ENCODE data around the gene KDM4B. TPM values are rescaled to one million over a fixed set of nuclear protein-coding genes. Genes with fewer than 3 reads are reported as not detected.
A peak's percentile ranks its signal among the peaks of the same experiment; 100 is the strongest.

KDM4B gene
- total RNA-seq, 1 donor from 2014 or later: 30.9 TPM

DNA sequence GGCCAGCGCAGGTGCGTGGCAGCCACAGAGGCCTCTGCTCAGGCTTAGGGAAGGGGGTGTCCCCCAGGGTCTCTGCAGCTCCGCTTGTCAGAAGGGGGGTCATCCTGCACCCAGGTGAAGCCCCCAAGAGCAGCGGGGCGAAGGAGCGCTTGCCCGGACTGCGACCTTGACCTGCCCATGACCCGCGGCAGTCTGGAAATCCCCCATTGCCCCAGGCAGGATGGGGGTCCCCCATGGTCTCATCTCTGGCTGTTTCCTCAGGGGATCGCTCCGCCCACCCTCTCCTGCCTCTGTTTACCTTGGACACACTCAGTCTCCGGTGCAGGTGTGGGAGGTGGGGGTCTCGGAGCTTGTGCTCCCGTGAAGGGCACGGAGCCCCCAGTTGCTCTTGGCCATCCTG is 82.7 kb downstream of the KDM4B start:
- DNase-seq: no peak

DNA sequence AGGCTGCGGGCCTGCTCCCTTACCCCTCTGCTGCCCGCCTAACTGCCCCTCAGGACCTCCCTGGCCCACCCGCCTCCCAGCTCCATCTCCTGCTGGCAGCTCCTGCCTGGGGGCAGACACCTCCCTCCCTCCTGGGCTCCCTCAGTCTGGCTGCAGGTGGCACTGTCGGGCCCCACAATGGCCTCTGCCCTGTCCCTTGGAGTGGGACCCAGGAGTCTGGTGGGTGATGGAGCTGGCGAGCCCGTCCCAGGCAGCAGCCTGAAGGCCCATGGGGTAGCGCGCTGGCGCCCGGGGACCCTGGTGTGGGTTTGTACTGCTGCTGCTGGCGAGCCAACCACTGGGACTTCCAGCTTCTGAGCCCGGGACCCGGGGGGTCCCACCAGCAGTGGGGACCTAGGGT is 83.6 kb downstream of the KDM4B start:
- DNase-seq: no peak

DNA sequence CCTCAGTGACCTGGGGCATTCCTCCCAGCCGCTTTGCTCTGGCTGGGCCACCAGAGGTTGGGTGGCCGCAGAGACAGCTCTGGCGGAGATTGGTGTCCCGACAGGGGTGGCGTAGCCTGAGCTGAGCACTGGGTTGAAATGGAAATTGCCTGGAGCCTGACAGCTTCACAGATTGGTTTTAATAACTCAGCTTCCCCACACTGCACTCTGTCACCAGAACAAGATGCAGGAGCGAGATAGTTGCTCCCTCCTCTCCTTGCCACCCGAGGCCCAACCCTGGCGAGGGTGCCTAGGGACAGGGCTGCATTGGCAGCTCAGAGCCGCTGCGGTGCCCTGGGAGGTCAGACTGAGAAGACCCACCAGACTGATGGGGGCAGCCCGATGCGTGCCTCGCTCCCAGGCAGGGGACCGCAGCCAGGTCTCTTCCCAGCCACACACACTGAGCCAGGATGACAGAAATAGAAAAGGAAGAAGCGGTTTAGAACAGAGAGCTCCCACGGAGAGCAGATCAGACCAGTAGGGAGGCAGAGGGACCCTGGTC is 84.1 kb downstream of the KDM4B start:
- DNase-seq: no peak

DNA sequence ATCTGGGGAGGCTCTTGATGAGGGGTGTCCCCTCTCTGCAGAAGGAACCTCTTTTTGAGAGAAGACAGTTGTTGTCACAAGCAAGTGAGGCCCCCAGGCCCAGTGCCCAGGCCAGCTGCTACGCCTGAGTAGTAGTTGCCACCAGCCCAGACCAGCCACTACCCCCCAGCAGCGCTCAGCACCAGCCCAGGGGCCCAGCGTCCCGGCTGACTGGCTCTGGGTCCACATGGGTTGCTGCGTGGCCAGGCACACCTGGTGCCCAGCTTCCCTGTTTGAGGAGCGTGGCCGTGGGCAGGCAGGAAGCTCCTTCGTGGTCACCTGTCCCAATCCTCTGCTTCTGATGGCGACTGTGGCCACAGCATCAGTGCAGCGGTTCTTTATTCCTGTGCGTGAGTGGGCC is 84.7 kb downstream of the KDM4B start:
- no peak for DNase-seq

DNA sequence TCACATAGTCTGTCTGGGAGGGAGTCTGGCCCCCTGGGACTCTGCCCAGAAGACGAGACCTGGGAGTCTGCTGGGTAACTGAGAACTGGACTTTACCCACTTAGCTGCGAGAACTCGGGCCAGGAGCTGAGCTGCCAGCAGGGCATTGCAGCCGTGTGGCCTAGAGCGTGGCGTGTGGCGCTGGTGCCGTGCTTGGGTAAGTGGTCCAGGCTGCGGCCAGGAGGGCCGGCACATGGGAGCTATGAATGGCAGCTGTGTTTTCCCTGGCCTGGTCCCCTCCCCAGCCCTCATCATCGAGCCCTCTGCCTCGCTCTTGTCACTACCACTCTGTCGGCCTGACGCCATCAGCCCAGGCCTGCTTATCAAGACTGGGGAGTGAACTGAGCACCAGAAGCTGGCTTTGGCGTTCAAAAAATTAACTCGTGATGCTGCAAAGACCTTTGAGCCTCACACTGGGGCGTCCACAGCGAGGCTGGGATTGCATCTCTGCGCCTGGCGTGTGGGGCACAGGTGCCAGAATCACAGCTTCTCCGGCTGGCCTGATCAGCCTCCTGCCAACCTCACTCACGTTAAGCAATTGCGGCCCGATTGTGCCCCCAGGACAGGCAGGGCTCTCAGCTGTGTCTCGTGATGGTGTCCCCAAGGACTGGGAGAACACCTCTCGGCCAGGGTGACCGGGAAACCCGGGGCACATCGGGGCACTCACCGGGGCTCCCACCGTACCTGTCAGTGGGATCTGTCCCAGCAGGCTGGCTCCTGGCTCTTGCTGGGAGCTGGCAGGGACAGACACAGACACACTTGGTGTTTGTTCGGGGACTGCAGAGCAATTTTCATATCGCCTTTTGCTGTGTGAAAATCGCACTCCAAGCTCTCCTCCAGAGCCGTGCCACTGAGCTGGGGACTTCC is 85.9 kb downstream of the KDM4B start:
- no peak for DNase-seq

DNA sequence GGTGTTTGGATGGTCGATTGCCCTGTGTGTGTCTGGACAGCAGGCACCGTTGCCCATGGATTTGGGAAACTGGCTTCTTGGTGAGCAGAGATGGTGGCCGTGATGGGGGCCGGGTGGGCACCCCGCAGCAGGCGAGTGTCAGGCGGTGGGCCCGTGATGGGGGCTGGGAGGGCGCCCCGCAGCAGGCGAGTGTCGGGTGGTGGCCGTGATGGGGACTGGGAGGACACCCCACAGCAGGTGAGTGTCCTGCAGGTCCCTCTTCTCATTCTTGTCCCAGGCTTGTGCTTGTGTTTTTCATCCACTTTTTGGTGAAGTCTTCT is 86.5 kb downstream of the KDM4B start:
- DNase-seq: no peak

DNA sequence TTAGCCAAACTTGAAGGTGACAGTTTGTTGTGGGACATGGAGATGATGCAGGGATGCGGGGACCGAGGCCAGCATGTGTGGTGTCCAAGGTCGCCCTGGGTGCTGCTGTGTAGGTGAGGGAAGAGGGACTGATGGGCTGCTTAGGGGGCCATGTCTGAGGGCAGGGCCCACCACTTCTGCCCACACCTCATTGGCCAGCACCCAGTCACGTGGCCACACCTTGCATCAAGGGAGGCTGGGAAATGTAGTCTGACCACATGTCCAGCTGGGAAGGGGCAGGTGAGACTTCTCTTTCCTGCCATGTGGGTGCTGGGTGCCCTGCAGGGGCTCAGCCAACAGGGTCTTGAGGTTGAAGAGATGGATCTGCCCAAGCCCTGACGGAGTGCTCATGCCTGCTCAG is 88.9 kb downstream of the KDM4B start:
- no peak for DNase-seq

DNA sequence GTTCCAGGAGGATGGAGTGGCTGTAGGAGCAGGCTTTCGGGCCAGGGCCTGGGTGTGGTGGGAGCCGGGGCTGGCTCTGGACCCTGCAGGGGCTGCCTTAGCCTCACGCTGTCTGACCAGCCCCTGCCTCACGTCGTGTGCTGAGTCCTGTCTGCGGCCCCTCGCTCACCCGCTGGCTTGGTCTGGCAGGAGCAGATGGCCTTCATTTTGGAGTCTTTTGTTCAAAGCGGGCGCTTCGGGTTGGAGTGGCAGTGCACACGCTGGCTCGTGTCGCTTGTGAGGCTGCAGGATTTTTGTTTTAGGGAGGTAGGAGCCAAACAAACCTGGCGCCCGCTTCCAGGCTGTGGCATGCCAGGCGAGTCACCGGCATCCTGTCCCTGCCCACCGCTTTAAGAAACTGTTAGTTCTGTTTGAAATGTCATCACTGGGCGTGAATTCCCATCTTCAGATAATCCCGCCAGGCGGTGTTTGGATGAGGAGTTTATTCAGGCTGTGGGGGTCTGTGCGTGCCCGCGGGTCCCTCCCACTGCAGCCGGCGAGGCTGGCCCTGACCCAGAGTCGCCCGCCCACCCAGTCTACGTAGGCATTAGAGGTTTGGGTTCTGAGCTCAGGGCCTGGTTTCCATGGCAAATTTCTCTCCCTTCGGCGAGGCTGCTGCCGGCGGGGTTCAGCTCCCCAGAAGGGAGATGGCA is 89.8 kb downstream of the KDM4B start:
- peak; percentile 52 for DNase-seq

DNA sequence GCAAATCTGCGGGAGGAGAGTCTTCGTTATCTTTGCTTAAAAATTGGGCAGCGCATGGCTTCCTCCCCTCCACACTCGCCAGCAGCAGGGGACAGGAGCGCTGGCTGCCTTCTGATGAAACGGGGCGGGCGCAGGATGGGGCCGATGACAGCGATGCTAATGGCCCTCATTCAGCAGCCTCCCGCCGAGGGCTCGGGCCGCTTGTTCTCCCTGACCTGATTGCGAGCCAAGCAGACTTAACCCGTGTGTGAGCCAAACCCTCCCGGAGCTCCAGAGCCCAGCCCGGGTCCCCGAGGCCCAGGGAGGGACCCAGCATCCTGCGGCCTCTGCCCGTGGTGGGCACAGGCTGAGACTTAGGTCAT is 90.3 kb downstream of the KDM4B start:
- no peak for DNase-seq

DNA sequence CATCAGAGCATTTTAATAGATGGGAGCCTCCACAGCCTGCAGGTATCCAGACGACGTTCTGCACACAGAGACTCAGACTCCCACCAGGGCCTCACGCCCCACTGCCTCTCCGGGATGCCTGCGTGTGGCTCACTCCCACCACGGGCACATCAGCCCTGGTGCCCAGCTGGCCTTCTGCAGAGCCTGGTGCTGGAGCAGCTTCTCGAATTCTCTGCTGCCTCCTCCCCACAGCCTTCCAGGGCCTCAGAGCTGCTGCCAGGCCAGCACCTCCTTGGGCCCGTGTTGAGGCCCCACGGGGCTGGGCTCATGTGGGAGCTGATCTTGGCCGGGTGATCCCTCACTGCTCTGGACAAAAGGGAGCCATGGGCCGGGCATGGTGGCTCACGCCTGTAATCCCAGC is 90.9 kb downstream of the KDM4B start:
- no peak for DNase-seq

DNA sequence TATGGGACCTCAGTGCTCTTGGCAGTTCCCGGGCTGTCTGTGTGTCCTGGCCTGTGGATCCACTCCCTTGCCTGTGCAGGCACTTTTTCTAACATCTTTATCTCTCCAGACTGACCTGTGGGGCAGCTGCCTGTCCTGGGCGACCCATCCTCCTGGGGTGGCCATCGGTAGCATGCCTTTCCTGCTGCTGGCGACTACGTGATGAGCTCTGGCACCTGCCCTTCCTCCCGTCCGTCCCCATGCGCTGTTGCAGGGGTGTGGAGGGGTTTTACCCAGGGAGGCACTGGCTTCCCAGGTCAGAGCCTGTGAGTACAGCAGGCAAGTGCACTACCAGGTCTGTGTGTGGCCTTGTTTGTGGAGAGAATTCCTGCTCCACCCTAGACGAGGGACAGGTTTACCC is 93.3 kb downstream of the KDM4B start:
- DNase-seq: no peak

DNA sequence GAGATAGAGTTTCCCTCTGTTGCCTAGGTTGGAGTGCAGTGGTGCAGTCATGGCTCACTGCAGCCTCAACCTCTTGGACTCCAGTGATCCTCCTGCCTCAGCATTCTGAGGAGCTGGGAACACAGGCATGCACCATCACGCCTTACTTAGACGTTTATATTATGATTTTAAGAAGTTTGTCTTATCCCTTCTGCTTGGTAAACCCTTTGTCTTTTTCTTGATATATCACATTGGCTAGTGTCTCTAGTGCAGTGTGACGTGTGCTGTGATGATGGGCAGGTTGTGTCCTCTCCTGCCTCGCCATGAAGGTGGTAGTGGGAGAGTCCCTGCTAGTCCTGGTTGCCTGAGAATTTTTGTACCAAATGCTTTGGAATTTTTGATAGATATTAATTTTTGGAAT is 93.9 kb downstream of the KDM4B start:
- DNase-seq: no peak

DNA sequence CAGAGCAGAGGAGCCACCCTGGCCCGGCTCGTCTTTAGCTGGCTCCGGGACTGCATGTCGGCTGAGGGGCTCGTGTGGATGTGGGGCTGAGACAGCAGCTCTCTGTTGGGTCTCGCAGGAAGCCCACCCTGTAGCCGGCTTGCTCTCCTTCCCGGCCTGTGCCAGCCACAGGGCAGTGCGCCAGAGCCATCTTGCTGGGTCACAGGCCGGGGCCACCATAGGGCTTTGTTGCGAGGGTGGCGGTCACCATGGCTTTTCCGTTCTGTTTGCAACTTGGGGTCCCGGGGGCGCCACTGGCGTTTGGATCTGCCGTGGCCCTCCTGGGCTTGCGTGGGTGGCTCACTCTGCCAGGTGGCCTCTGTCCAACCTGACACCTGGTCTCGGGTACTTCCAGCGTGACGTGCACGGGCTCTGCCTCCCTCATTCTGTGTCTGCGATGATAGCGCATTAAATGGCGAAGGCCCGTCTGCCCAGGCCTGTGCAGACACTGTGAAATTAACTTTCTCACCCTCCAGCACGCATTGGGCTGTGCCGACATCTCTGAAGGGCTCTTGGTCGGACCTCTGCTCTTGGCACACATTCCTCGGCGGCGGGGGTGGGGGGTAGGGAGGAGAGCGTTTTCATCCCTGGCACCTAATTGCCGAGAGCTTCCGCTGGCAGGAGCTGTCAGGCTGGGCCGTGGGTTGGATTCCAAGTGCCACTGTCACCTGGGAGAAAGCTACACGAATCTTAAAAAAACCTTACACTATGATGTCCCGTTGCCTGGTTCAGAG is 95.1 kb downstream of the KDM4B start:
- DNase-seq: no peak

DNA sequence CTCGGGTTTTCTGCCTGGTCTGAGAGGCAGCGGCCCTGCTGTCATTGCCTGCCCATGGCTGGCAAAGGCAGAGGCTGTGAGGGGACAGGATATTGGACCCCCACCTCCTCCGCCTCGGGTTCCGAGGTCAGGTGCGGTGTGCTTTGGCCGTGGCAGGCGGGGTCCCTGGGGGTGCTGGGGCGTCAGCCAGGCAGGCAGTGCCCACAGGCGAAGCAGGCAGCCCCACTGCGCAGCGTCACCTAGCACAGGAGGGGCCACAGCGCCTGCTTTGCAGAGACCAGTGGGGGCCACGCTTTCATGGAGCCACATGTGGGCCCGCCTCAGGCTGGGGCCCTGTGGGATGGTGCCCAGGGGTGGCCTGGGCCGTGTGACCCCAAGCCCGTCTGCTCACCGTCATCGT is 96.0 kb downstream of the KDM4B start:
- no peak for DNase-seq

DNA sequence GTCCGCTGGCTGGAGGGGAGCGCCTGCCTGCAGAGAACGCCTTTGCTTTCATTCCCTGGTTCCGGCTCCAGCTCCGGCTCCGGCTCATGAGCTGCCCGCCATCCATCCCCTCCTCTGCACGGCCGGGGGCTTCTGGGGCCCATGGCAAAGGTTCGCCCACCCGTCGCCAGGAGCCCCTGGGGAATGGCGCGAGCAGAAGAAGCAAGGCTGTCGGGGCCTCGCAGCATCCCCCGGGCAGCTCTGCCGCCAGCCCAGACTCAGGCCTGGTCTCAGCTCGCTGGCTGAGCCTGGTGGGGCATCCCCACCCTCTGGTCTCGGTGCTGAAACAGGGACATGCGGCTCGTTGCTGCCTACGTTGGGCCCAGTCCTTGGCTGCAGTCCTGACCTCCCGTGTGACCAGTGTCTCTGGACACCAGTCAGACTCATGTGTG is 96.8 kb downstream of the KDM4B start:
- DNase-seq: no peak

DNA sequence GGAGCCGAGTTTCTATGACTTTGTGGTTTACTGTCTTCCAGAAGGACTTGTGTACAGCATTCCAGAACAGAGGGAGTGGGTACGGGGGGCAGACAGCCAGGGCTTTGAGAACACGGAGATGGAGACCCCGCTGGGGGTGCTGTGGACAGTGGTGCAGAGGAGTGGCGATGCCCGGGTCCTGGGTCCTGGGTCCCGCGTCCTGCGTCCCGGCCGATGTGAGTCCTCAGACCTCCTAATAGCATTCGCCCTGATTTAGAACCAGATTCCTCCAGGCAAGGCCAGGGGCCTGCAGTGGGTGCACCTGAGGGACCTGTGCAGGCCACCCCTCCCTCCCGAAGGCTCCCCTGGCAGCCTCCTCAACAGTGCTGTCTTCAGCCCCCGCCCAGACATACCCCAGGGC is 97.9 kb downstream of the KDM4B start:
- DNase-seq: no peak

DNA sequence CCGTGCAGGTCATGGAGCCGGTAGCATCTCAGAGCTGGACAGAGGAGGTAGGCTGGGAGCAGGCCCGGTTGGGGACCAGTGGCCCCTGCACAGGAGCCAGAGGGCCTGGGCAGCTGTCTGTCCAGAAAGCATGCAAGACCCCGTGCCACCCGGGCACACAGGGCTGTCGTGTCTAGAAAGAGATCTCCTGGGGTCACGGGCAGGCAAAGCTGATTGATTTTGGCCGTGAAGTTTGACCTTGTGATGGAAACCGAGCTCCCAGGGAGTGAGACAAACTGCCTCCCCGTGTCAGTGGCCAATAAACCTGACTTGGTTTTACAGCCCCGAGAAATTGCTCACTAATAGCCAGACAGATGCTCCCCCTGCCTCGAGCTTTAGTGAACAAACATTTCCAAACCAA is 98.8 kb downstream of the KDM4B start:
- DNase-seq: no peak

DNA sequence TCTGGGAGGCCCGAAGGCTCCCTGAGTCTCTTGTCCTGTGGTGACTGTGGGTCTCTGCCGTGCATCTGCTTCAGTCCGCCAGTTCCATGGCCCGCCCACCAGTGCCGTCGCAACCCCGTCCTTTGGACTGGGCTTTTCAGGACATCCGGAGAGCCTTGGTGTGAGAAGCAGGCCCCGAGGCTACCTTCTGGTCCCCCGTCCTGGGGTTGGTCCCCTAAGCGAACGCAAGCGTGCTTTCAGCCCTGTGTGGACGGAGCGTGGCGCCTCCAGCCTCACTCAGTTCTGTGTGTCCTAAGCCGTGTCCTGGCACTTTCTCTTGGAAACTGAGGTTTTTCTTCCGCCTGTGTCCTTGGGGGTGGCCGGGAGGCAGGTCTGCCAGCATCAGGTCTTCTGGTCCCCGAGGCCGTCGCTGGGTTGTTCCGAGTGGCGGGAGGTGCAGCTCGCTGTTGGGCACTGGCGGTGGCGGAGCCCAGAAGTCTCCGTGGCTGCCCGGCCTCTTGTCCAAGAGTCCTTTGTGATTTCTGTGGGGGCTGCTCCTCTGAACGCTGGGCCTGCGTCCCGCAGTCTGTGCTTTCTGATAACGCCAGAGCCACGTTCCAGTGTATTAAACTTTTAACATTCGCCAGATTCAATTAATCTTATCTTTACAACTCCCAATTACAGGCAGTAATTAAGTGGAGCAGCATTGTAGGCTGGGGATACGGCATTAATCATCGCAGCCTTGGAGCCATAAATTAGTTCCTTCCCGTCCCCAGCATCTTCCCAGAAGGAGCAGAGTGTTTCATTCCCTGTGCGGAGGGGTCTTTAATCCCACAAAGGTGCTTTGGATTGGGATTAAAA is 99.5 kb downstream of the KDM4B start:
- DNase-seq: no peak

DNA sequence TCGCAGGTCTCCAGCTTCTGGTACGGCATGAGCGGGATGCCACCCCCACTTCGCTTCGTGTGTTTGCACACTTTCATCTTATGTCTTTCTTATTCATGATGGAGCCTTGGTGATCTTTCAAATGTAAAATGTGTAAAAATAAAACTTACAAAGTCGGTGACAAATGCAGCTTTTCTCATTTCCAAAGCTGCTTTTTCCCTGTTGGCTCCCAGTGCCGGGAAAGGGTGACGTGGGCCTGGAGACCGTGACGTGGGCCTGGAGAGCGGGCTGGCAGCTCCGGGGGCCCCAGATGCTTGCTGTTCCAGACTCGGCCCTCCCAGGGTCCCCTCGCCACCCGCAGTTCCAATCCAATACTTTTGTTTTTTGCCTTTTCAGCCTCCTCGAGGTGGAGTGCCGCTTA is 101.4 kb downstream of the KDM4B start:
- DNase-seq: peak; percentile 30

DNA sequence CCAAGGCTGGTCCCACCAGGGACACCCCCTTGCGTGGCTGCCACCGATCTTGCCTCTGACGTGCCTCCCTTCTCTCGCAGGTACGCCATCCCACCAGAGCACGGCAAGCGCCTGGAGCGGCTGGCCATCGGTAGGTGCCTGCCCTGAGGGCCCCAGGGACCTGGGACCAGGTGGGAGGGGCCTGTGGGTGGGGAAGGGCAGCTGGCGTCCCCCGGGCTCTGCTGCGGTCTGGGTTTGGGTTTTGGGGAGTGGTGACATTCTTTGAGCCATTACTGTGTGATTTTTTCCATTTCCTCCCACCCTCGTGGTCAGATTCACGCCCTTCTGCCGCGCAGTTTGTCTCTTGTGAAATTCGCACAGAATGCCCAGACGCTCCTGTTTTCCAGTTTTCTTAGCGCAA is 102.0 kb downstream of the KDM4B start:
- no peak for DNase-seq

DNA sequence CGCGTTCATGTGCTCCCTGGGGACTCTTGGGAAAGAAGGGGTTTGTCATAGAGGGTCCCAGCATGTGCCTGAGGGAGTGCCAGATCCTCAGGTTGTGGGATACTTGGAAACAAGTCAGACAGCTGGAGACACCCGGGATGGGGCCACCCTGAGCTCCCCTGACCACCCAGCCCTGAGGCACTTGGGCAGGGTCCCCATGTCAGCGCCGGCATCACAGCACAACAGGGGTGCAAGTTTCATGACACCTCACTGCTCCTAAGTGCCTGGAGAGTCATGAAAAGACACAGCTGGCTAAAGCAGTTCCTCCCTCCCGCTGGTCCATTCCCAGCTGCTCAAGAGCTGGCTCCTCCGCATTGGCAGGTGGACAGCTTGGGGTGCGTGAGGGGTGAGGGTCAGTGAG is 102.7 kb downstream of the KDM4B start:
- no peak for DNase-seq

DNA sequence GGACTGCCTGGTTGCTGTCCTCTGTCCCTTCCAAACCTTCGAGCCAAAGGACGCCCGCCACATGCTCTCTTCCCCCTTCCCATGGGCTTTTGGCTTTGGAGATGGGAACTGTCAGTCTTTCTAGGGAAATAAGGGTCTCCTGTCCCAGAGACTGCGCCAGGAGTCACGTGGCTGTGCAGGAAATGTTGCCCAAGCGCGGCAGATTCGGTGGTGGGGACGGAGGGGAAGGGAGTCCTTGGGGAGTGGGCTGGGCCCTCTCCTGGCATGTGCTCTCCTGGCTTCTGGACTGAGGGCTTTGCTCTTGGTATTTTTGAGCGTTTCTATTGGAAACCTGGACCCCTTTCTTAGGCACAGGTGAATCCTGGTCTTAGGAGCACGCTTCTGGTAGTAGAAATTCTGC is 103.2 kb downstream of the KDM4B start:
- DNase-seq: no peak
